Stimulated activated CD8-positive, alpha-beta memory T cell treated with anti-CD3 and anti-CD28 coated beads, Interleukin-15, amount 100 ng/mL, for 24 hours (primary cell): ENCODE data around the gene RASL11A.
"Not testable (repeated sequence)": the region's sequence is repeated elsewhere in the genome, so short reads cannot be mapped to it uniquely, and the experiment has no call there.

Source experiments
- DNase-seq: peaks from one replicate; pipeline ENCODE4 v3.0.0-alpha.2; 2020; ENCODE audit warnings: low read depth

RASL11A gene

GRCh38 chr13:27270594-27271520 is at the start of gene RASL11A:
Gene RASL11A (plus strand): TSS chr13:27270830. CDS start chr13:27270945, 115 bp downstream.
- DNase-seq, result peak; percentile 65

GRCh38 chr13:27222100-27222499 is 48.5 kb upstream of the RASL11A start:
- DNase-seq, result not testable (repeated sequence)

- DNase-seq, result no peak
These were observed 43.6 kb upstream of the RASL11A start for GRCh38 chr13:27226991-27227390.

GRCh38 chr13:27228131-27228530 is 42.5 kb upstream of the RASL11A start:
- no peak for DNase-seq

- no peak for DNase-seq
These were observed 41.0 kb upstream of the RASL11A start for GRCh38 chr13:27229642-27230041.

GRCh38 chr13:27233964-27234363 is 36.7 kb upstream of the RASL11A start:
- no peak for DNase-seq

GRCh38 chr13:27236478-27236877 is 34.2 kb upstream of the RASL11A start:
- DNase-seq, result no peak

- DNase-seq, result no peak
These were observed 27.9 kb upstream of the RASL11A start for GRCh38 chr13:27242702-27243101.

- no peak for DNase-seq
These were observed 25.0 kb upstream of the RASL11A start for GRCh38 chr13:27245610-27246009.

GRCh38 chr13:27250833-27251165 is 19.8 kb upstream of the RASL11A start:
- DNase-seq, result no peak

- peak; percentile 79 for DNase-seq
These were observed 19.2 kb upstream of the RASL11A start, which contains the start of gene RPL21 for GRCh38 chr13:27251166-27252091. Gene RPL21 (plus strand): TSS chr13:27251558. CDS start chr13:27253777, 2,219 bp downstream.

- DNase-seq, result no peak
These were observed 18.2 kb upstream of the RASL11A start for GRCh38 chr13:27252467-27252866.

GRCh38 chr13:27257233-27257568 is 13.4 kb upstream of the RASL11A start:
- DNase-seq, result no peak

- DNase-seq, result no peak
These were observed 12.9 kb upstream of the RASL11A start for GRCh38 chr13:27257648-27258253.

- DNase-seq, result no peak
These were observed 11.8 kb upstream of the RASL11A start for GRCh38 chr13:27258637-27259386.

GRCh38 chr13:27259831-27260230 is 10.8 kb upstream of the RASL11A start:
- DNase-seq, result no peak

GRCh38 chr13:27261396-27261795 is 9.2 kb upstream of the RASL11A start:
- DNase-seq, result no peak

GRCh38 chr13:27263438-27263837 is 7.2 kb upstream of the RASL11A start:
- no peak for DNase-seq

GRCh38 chr13:27264181-27264580 is 6.4 kb upstream of the RASL11A start:
- DNase-seq, result no peak

GRCh38 chr13:27264648-27265047 is 6.0 kb upstream of the RASL11A start:
- DNase-seq, result no peak

GRCh38 chr13:27266917-27267316 is 3.7 kb upstream of the RASL11A start:
- DNase-seq, result no peak

- no peak for DNase-seq
These were observed 3.0 kb upstream of the RASL11A start for GRCh38 chr13:27267596-27267995.
